PC-3 (cell line): ENCODE data around the gene ESYT3. TPM values are rescaled to one million over a fixed set of nuclear protein-coding genes. Genes with fewer than 3 reads are reported as not detected.

Source experiments
- ATAC-seq: fragments of 200-7000 bp; cut with Tn5 transposase; 2 replicates; pipeline ENCODE4 v1.9.1; 2020; ENCODE audit warnings: mild to moderate bottlenecking, moderate library complexity
- BruUV-seq: library from RNA; stranded (reverse); fragments of 400-500 nt; replicated peaks from 2 replicates; lab custom pipeline; 2021; lab: Mats Ljungman, UMichigan
- CTCF ChIA-PET: fragments of 300-600 bp; sonication (Branson Sonifier 250); formaldehyde crosslinking; loops from one replicate; lab custom pipeline; 2022; ENCODE audit warnings: antibody characterized with exemption; lab: Charles Lee
- POLR2A ChIA-PET: fragments of 300-600 bp; sonication (Branson Sonifier 250); formaldehyde crosslinking; loops from one replicate; lab custom pipeline; 2022; ENCODE audit warnings: antibody characterized with exemption; ENCODE audit not compliant: unreplicated experiment; lab: Charles Lee
- DNase-seq: peaks from one replicate; pipeline ENCODE4 v3.0.0-alpha.2; 2015
- H2AFZ ChIP-seq: fragments of 300-600 bp; sonication (generic); 2 replicates; pipeline ENCODE4 v1.6.0; 2016; ENCODE audit warnings: antibody characterized with exemption, low read length
- H3F3A ChIP-seq: fragments of 300-600 bp; sonication (generic); one replicate; pipeline ENCODE4 v1.6.0; 2017; ENCODE audit warnings: antibody characterized with exemption, low read length, control low read depth, mild to moderate bottlenecking; ENCODE audit not compliant: unreplicated experiment
- H3K27ac ChIP-seq: fragments of 300-600 bp; sonication (generic); 2 replicates; pipeline ENCODE4 v1.5.1; 2016; ENCODE audit warnings: mild to moderate bottlenecking, low read length
- H3K27me3 ChIP-seq: fragments of 300-600 bp; sonication (generic); 2 replicates; pipeline ENCODE4 v1.6.1; 2016; ENCODE audit warnings: low read length, mixed read lengths
- H3K36me3 ChIP-seq: fragments of 300-600 bp; sonication (generic); 2 replicates; pipeline ENCODE4 v1.6.1; 2016; ENCODE audit warnings: low read depth, mixed run types, low read length, mixed read lengths
- H3K4me1 ChIP-seq: fragments of 300-600 bp; sonication (generic); 2 replicates; pipeline ENCODE4 v1.5.1; 2016; ENCODE audit warnings: low read length; ENCODE audit not compliant: insufficient read depth
- H3K4me2 ChIP-seq: fragments of 300-600 bp; sonication (generic); 2 replicates; pipeline ENCODE4 v1.6.0; 2016; ENCODE audit warnings: low read length
- H3K4me3 ChIP-seq: fragments of 300-600 bp; sonication (generic); 2 replicates; pipeline ENCODE4 v1.5.1; 2016; ENCODE audit warnings: mild to moderate bottlenecking, low read length, mixed read lengths
- H3K79me2 ChIP-seq: fragments of 300-600 bp; sonication (generic); 2 replicates; pipeline ENCODE4 v1.6.1; 2017; ENCODE audit warnings: low read length, mixed read lengths
- H3K9ac ChIP-seq: fragments of 300-600 bp; sonication (generic); 2 replicates; pipeline ENCODE4 v1.6.0; 2016; ENCODE audit warnings: mild to moderate bottlenecking, low read length
- H3K9me2 ChIP-seq: fragments of 300-600 bp; sonication (generic); replicated peaks from 2 replicates; pipeline ENCODE4 v1.6.1; 2016; ENCODE audit warnings: mixed run types, low read length, mixed read lengths
- H3K9me3 ChIP-seq: fragments of 300-600 bp; sonication (generic); 2 replicates; pipeline ENCODE4 v1.6.1; 2016; ENCODE audit warnings: low read length, mixed read lengths
- H4K20me1 ChIP-seq: fragments of 300-600 bp; sonication (generic); 2 replicates; pipeline ENCODE4 v1.6.1; 2016; ENCODE audit warnings: low read length, mixed read lengths
- EZH2 ChIP-seq: fragments of 300-600 bp; sonication (generic); IDR thresholded peaks from one replicate; pipeline ENCODE4 v1.6.1; 2017; ENCODE audit warnings: antibody characterized with exemption, mild to moderate bottlenecking, low read length; ENCODE audit not compliant: unreplicated experiment
- EZH2phosphoT487 ChIP-seq: fragments of 300-600 bp; sonication (generic); IDR thresholded peaks from 2 replicates; pipeline ENCODE4 v1.6.1; 2018; ENCODE audit warnings: mild to moderate bottlenecking, antibody characterized with exemption, low read length, borderline replicate concordance
- intact Hi-C: fragments of 100-400 bp; cut with micrococcal nuclease; formaldehyde crosslinking; loops from 2 replicates; pipeline ENCODE4 v1.9.0; 2023
- total RNA-seq: library from RNA; depleted of rRNA; stranded (reverse); fragments of >200 nt; gene quantifications from 2 replicates; pipeline ENCODE4 v1.2.3, GENCODE V29; 2014
- TF ChIP-seq, protein P1 (sequence below): fragments of 300-600 bp; sonication (generic); conservative IDR thresholded peaks from 2 replicates; pipeline ENCODE4 v1.5.1; 2017; ENCODE audit warnings: antibody characterized with exemption, low read depth, mild to moderate bottlenecking, low read length

The ESYT3 gene
- total RNA-seq, 1 experiment from 2014 or later: 1.6 TPM

DNA sequence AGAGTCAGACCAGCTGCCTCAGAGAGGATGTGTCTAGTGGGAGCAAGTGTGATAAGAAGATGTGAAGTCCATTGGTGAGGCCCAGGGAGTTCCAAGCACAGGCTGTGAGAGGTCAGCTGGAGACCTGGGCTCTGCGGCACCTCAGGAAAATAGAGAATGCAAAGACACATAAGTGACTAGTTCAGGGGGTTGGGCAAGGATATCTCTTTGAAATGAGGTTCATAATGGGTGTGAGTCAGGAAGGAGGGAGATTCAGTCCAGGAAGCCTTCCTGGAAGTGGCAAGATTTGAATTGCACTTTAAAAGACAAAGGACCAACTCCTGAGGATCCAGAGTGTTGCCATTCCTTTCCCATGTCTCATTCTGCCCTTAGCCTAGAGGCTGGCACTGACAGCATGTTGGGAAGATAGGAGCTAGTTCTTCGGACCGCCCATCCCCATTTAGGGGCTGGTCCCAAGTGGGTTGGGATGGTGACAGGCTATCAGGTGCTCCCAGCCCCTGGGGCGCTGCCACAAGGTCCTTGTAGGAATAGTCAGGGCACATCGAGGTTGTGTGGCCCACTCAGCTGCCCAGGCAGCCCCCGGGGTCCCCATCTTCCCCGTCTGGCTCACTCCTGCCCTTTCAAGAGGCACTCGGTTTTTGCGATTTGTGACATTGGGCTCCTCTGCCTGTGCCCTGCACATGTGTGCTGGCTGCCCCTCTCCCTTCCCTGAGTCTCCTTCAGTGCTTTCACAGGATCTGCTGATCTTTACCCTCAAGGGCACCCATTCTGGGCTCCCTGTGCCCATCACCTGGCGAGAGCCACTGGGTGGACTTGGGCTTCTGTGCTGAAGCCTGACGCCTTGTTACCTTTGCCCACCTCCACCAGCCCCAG, 23.7 kb downstream of the ESYT3 start:
- H3K4me3 ChIP-seq: no peak overlapping the region
- DNase-seq (no peak), ATAC-seq (no peak)
- intact Hi-C loops: no loop called here
- H3K4me1 ChIP-seq: no peaks in the 10 kb centered on the region
- no peaks in the 10 kb centered on the region for H3K9me2 ChIP-seq
- H3F3A ChIP-seq: no peaks in the 10 kb centered on the region
- no peaks in the 10 kb centered on the region for H3K79me2 ChIP-seq
- no TSS peak for BruUV-seq
- no peaks in the 10 kb centered on the region for H4K20me1 ChIP-seq
- no peaks in the 10 kb centered on the region for H3K36me3 ChIP-seq
- no peak overlapping the region for H3K4me2 ChIP-seq
- H2AFZ ChIP-seq: no peak overlapping the region
- no peak overlapping the region for H3K27ac ChIP-seq
- no peak overlapping the region for H3K9ac ChIP-seq
- POLR2A ChIA-PET: no interaction called here
- no peak for TF ChIP-seq EZH2phosphoT487
- TF ChIP-seq, protein P1, sequence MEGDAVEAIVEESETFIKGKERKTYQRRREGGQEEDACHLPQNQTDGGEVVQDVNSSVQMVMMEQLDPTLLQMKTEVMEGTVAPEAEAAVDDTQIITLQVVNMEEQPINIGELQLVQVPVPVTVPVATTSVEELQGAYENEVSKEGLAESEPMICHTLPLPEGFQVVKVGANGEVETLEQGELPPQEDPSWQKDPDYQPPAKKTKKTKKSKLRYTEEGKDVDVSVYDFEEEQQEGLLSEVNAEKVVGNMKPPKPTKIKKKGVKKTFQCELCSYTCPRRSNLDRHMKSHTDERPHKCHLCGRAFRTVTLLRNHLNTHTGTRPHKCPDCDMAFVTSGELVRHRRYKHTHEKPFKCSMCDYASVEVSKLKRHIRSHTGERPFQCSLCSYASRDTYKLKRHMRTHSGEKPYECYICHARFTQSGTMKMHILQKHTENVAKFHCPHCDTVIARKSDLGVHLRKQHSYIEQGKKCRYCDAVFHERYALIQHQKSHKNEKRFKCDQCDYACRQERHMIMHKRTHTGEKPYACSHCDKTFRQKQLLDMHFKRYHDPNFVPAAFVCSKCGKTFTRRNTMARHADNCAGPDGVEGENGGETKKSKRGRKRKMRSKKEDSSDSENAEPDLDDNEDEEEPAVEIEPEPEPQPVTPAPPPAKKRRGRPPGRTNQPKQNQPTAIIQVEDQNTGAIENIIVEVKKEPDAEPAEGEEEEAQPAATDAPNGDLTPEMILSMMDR: no peak
- CTCF ChIA-PET: no interaction called here
- H3K9me3 ChIP-seq: no peaks in the 10 kb centered on the region
- H3K27me3 ChIP-seq: no peaks in the 10 kb centered on the region

DNA sequence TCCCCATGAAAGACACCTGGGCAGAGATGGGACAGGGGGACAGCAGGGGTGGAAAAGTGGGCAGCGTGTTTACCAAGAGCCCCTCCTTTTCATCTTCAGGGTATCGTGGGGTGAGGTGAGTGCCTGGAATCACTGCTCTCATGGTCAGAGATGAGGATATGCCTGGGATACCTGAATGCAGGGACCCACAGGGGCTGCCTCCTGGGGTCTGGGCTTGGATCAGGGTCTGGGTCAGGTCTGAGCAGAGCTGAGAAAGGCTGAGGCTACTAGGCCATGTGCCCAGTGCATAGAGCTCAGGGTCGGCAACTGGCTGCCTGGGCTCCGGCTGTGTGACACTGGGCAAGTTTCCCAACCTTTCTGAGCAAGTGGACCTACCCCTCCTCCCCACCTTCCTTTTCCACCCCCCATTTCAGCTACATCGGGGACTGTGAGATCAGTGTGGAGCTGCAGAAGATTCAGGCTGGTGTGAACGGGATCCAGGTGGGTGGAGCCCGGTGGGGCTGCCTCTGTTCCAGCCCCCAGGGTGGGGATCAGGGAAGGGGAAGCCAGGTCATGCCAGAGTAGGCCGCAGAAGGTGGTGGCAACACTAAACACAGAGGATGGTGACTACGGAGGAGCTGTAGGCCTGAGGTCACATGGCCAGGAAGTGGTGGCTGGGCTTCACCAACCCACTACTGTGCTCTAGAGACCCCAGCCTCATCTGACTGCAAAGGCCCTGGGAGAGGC, 24.5 kb downstream of the ESYT3 start:
- intact Hi-C loops: no loop called here
- no peaks in the 10 kb centered on the region for H3K9me3 ChIP-seq
- no peak overlapping the region for H3K4me3 ChIP-seq
- H3K79me2 ChIP-seq: no peaks in the 10 kb centered on the region
- ATAC-seq (no peak), DNase-seq (no peak)
- no peak overlapping the region for H2AFZ ChIP-seq
- no peaks in the 10 kb centered on the region for H3K9me2 ChIP-seq
- no peak overlapping the region for H3K27ac ChIP-seq
- no peaks in the 10 kb centered on the region for H3K4me1 ChIP-seq
- no TSS peak for BruUV-seq
- ChIA-PET CTCF (no interaction called here), POLR2A (no interaction called here)
- H3K27me3 ChIP-seq: no peaks in the 10 kb centered on the region
- no peaks in the 10 kb centered on the region for H3F3A ChIP-seq
- H3K4me2 ChIP-seq: no peak overlapping the region
- TF ChIP-seq EZH2 (no peak), EZH2phosphoT487 (no peak)
- TF ChIP-seq, protein P1: no peak
- no peaks in the 10 kb centered on the region for H3K36me3 ChIP-seq
- H4K20me1 ChIP-seq: no peaks in the 10 kb centered on the region
- no peak overlapping the region for H3K9ac ChIP-seq
